Left forelimb (tissue), 1 donor: Measurements from ENCODE around the gene DNLZ.

Source experiments
- DNase-seq: peaks from one replicate; pipeline ENCODE4 v3.0.0-alpha.2; 2018; ENCODE audit warnings: low spot score

The DNLZ gene

DNA sequence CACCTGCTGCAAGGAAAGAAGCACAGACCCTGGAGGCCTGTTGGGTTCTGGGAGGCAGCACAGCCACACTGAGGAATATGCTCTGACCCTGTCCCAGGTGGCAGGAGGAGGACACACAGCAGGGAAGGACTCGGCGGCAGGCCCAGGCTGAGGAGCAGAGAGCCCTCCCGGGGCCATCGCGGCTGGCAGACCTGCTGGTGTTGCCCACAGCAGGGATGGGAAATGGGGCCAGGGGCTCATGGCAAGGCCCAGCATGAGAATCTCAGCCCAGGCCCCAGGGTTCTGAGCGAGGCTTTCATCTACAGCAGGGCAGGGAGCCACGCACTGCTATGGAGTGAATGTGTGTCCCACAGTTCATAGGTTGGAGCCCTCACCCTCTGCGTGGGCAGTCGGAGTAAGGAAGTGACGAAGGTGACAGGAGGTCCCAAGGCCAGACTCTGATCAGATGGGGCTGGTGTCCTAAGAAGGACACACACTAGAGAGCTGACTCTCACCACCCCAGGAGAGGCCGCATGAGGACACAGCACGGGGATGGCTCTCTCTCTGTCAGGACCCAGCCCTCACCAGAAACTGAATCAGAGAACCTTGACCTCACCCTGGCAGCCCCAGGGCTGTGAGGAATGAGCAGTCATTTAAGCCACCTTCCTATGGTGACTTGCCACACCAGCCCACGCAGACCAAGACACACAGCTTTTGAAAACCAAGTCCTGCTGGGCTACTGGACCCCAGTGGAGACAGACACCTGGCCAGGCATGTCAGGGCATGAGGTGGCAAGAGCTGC is 46.5 kb downstream of the DNLZ start:
- DNase-seq: no peak

DNA sequence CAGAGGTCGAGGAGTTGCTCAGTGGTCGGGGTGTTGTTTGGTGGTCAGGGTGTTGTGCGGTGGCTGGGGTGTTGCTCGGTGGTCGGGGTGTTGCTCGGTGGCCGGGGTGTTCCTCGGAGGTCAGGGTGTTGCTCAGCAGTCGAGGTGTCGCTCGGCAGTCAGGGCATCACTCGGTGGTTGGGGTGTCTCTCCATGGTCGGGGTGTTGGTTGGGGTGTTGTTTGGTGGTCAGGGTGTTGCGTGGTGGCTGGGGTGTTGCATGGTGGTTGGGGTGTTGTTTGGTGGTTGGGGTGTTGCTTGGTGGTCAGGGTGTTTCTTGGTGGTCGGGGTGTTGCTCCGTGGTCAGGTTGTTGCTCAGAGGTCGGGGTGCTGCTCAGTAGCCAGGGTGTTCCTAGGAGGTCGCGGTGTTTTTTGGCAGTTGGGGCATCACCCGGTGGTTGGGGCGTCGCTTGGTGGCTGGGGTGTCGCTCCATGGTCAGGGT is 47.2 kb downstream of the DNLZ start:
- DNase-seq: no peak

DNA sequence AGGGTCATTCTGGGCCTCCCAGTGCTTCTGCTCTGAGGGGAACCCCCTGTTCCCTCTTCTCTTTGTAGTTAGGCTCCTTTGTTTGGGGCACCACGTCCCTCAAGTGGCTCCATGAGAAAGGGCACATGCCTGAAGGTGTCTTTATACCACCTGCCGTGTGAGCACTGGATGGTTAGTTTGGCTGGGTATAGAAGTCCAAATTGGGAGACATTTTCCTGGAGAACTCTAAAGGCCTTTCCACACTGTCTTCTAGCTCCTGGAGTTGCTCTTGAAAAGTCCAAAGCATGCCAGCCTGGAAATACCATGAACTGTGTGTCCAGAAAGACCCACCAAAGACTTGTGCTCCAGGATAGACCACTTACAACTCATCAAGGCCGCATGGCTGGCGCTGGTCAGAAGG is 48.6 kb downstream of the DNLZ start:
- DNase-seq: no peak

DNA sequence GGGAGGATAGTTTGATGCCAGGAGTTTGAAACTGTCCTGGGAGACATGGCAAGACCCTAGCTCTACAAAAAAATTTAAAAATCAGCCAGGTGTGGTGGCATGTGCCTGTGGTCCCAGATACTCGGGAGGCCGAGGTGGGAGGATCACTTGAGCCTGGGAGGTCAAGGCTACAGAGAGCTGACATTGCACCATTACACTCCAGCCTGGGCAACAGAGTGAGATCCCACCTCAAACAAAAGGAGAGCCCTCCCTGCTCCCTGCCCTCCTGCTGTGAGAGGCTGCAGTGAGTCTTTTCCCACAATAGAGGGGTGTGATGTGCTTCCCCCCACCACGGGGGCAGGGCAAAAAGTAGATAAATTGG is 49.5 kb downstream of the DNLZ start:
- DNase-seq: no peak

DNA sequence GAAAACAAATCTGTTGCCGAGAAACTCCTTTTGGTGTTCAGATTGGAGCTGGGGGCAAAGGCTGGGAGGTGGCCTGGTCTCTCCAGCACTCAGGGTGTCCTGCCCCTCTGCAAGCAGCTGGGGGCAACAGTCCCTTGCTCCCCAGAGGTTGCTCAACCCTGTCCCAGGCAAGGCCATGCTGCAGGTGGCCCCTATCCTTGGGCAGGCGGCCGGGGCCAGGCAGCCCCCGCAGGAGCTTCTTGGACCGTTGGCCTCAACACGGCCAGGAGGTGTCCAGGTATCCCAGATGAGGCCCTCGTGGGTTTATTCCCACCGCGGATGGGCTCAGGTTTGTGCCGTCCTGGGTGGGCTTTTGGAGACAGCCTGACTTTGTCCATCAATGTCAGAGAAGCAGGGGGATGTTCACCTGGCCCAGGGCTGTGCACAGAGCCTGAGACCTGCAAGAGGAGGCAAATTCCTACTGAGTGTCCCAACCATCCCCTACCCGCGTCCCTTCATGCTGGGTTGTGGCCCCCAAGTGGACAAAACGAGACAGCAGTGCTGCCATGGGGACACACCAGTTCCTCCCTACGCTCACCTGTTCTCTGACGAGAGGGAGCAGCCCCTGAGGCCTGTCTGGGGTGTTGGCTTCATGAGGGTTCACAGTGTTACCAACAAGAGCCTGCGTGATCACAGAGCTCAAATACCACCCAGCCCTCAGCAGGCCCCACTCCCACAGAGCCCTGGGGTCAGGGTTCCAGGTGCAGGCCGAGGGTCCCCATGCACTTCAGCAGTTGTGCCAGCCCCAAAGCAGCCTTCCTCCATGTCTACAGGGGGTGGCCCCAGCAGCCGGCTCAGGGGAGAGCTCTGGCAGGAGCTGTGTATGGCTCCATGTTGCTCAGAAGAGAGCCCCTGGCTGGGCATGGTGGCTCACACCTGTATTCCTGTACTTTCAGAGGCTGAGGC is 50.2 kb downstream of the DNLZ start:
- DNase-seq: no peak

DNA sequence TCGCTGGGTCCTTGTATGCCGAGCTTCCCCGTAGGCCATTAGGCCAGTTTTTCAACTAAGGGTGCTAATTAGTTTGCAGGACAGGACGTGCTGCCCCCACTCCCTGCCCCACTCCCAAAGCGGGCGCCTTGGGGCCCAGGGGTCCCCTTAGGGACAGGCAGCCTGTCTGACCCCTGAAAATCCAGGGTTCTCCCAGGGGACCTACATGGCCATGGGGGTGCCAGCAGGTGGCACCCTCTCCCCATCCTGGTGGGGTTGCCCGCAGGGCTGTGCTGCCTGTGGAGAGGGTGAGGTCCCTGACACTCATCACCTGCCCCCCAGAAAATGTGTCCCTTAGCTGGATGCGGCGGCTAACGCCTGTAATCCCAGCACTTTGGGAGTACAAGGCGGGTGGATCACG is 51.1 kb downstream of the DNLZ start:
- DNase-seq: no peak

DNA sequence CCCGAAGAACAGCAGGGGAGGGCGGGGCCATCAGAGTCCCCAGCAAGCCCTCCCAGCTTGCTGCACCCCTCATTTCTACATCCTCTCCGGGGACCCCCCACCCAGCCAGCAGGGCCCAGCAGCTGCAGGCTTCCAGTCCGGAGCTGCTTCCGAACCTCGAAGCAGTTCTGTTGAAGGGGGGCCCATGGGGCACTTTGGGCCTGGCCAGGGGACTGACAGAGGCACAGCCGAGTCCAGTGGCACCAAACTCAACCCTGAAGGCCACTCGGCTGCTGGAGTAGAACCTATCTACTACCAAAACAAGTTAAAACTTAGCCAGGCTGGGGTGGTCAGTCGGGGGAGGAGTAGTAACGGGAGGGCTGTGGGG is 51.6 kb downstream of the DNLZ start:
- DNase-seq: no peak

DNA sequence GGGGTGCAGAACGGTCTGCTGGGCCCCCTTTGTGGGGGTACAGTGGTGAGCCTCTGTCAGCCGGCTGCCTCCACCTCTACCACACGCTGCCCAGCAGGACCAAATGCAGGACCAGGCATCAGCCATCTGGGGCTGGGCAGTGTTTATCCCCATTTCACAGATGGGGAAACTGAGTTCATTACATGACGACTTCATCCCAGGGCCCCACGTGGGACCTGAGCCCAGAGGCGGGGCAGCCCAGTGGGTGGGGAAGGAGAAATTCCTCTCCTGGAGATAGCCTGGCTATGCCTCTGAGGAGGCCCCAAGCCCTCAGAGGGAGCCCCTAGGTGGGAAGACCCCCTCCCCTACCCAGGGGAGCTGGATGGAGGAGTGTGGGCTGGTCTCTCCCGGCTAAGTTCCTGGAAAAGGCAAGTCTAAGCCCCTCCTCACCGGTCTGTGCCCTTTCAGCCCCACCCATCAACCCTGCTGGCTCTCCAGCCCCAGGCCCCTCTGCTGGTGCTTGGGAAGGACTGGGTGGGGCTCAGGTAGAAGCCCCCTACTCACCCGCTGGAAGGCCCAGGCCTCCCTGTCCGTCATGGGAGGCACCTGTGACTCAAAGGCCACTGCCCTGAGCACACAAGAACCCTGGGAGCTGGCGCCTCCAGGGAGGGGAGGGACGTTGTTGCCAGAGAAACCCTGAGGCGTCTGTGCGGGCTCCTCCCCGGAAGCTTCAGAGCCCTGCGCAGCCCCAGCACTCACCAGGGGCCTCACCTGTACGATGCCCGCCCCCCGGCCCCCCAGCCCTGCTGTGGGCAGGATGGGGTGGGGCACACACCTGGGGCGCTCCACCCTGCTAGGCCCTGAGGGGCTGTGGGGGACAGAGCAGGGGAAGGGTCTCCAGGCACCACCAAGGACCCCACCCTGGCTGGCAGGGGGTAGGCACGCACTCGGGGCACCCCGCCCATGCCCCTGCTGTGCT is 52.2 kb downstream of the DNLZ start:
- DNase-seq: no peak

DNA sequence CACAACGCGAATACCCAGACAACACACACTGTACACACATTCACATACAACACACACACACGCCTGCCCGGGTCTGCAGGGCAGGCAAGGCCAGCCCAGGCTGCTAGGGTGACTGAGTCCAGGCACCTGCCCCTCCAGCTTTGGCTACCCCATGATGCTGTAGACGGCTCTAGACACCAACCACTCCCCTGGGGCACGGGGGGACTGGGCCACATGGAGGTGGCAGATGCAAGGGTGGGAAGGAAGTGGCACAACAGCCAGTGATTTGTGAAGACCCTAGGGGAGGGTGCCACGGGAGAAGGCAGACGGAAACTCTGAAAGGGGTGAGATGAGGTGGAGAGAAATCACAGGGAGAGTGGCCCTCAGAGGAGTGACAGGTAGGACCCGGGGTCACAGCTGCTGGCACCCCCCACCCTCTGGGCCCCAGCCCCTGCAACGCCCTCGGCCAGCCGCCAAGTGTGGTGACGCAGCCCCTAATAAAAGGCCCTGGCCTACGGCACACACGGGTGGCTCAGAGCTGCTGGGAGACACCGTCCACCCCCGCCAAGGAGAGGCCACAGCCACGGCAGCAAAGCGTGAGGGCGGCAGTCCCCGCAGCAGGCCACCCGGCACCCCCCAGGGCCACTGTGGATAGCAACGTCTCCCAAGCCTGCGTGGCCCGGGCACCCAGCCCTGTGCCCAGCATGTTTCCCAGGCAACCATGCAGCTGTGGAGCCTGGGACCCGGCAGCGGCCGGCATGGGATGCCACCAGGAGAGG is 53.1 kb downstream of the DNLZ start:
- DNase-seq: no peak

DNA sequence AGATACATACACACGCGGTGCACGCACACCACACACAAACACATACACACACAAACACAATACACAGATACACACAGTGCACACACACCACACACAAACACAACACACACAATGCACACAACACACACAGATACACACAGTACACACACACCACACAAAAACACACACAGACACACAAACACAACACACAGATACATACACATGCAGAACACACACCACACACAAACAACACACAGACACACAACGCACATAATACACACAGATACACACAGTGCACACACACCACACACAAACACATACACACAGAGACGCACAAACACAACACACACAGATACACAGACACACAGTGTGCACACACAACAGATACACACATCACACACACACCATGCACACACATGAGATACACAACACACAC is 53.7 kb downstream of the DNLZ start:
- no peak for DNase-seq
